GM18519 (cell line): ENCODE results near the gene FAR2.

Experiments used
- ATAC-seq: cut with Tn5 transposase; IDR thresholded peaks from one replicate; pipeline ENCODE4 v1.9.1; 2021; ENCODE audit warnings: mild to moderate bottlenecking, moderate library complexity; ENCODE audit not compliant: unreplicated experiment, low FRiP score

Gene FAR2

DNA sequence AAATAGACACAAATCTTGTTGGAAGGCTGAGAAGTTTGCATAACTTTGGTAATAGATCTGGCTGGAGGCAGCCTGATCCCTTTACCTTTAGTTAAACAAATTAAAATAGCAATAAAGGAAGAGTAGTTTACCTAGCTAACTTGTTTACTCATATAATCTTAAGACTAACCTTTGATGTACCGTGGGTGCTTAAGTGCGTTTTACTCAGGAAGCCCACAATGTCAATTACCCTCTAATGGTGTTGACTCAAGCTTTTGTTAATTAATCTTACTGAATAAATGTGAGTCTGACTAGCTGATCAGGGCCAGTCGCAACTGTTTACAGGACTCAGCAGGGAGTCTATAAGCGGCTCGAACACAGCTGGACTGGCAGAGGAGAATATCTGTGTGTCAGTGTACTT is 51.5 kb downstream of the FAR2 start:
- ATAC-seq: no peak

DNA sequence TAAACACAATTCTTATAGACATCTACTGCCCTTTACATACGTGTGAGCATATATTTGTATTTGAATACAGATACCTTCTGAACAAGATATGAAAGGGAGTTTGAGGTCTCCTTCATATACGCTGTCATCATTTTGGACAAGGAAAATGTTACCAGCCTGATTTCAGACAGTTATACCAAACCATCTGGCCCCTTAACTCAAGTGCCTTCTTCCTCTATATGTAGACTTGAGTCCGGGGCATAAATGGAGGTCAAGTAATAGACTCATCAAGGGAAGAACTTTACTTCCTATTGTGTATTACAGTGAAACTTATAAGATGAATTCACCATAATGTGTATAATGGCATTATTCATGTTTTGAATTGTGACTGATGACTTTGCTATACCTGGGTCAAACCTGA is 52.2 kb downstream of the FAR2 start:
- no peak for ATAC-seq

GRCh38 chr12:29201746-29202145 is 52.7 kb downstream of the FAR2 start:
- ATAC-seq: no peak

GRCh38 chr12:29204521-29204920 is 55.4 kb downstream of the FAR2 start:
- ATAC-seq: no peak

DNA sequence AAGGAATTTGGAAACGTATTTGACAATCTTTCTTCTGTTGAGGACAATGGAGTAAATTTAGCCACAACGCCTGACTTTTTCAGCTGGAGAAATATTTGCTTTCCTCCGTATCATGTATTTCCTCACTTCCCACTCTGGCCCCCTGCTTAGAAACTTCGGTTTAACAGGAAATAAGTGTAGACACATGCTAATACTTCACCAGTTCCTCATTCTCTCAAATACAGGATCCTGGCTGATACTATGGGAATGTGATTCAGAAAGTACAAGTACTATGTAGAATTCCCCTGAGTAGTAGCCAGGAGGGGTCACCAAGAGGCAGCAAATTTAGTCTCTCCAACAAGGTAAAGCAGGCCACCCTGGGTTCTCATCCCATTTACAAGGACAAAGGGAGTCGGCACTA is 58.0 kb downstream of the FAR2 start:
- ATAC-seq: no peak

GRCh38 chr12:29208060-29208459 is 59.0 kb downstream of the FAR2 start:
- ATAC-seq: no peak

DNA sequence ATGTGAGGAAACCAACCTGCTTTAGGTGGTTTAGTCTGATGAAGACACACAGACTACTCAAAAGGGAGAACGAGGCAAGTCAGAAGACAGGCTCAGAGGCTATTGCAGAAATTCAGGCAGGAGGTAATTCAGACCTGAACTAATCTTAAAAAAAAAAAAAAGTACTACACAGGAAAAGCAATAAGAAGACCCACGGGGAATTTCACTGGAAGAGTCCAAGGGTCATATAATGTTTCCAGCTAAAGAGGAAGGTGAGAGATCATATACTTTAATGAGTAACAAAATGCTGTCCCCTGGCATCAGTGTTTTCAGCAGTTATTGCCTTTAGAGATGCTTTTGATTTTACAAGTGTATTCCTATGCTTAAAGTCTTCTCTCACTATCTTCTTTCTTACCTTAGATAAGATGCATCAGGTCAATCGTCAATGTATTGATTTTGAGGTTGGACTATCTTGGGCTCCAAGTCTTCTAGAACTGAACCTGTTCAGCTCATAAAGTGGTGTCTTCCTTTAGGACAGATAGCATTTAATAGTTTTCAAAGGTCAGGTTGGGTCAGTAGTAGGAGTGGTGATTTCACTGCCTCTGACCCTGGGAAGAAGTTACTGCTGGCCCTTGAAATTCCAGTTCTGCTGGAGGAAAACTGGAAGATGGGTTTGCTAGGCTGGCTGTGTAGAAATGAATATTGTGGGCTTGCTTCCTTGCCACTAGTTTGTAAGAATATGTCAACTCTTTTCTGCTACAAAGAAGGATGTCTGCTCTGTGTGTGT is 60.0 kb downstream of the FAR2 start:
- no peak for ATAC-seq

- no peak for ATAC-seq
Observed at GRCh38 chr12:29211696-29212095, 62.6 kb downstream of the FAR2 start.

GRCh38 chr12:29212682-29213403 is 63.8 kb downstream of the FAR2 start:
- no peak for ATAC-seq

- ATAC-seq: no peak
Observed at GRCh38 chr12:29216266-29216665, 67.2 kb downstream of the FAR2 start.

DNA sequence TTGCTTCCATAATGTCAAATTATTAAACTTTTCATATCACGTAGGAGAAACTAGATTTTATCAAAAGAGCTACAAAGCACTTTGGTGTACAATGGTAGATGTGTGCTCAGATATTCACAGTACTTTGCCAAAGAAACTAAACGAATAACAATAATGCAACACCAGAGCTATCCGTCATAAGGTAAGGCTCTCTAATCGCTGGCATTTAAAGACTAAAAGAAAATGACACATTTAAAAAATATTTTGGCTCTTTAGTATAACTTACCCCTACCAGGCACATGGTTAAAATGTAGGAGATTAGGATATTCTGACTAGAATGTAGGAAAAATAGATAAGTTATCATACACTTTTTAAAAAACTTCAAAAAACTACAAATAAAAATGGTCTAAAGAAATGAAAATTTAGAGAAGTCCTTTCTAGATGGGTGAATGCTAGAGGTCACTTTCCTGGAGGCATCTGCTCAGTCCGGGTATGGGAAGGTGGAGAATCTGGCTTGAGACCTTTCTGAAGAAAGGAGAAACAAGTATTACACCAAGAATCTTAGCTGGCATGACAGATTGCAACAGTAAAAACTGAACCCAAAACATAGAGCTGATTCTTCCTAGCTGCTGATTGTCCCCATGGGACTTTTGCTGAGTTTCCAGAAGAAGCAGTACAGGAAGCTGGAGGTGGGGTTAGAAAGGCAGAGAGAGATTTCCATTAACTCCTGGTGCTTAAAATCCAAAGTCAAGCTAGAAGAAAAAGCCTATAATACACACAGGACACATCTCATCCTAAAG is 67.9 kb downstream of the FAR2 start:
- no peak for ATAC-seq

- ATAC-seq: no peak
Observed at GRCh38 chr12:29220632-29221336, 71.7 kb downstream of the FAR2 start.

DNA sequence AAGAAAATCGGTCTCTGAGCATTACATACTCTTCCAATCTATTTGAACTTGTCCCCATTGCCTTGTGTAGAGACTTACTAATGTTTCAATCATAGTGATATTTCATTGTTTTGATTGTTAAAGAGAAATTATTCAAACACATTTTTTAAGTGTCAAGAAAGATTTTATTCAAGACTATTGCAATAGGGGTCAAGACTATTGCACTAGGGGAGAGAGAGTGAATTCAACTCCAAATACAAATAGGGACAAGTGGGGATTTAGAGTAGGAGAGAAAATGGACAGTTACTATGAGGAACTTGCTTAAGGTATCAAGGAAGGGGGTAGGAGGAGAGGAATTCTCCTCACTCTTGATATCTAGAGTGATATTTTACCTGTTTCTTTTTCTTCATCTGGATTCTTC is 73.1 kb downstream of the FAR2 start:
- ATAC-seq: no peak

GRCh38 chr12:29223426-29223825 is 74.3 kb downstream of the FAR2 start:
- ATAC-seq: no peak

- no peak for ATAC-seq
Observed at GRCh38 chr12:29223956-29224543, 75.0 kb downstream of the FAR2 start.

- ATAC-seq: no peak
Observed at GRCh38 chr12:29224572-29224971, 75.5 kb downstream of the FAR2 start.

- ATAC-seq: no peak
Observed at GRCh38 chr12:29225834-29226233, 76.8 kb downstream of the FAR2 start.

DNA sequence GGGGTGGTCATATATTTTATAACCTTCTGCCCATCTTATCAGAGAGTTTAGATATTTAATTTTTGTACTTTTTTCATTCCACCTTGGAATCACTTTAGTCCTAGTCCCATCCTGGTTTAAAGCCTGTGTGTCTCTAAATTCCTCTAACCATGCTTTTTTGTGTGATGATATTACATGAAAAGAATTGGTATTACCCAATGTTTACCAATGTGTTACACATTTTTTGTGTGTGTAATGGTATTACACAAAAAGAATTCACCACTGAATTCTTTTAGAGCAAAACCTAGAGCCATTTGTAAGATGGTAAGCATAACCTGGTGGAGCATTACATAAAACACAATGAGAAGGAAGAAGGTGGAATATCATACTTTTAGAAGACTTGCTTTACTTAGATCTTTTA is 77.5 kb downstream of the FAR2 start:
- ATAC-seq: no peak

DNA sequence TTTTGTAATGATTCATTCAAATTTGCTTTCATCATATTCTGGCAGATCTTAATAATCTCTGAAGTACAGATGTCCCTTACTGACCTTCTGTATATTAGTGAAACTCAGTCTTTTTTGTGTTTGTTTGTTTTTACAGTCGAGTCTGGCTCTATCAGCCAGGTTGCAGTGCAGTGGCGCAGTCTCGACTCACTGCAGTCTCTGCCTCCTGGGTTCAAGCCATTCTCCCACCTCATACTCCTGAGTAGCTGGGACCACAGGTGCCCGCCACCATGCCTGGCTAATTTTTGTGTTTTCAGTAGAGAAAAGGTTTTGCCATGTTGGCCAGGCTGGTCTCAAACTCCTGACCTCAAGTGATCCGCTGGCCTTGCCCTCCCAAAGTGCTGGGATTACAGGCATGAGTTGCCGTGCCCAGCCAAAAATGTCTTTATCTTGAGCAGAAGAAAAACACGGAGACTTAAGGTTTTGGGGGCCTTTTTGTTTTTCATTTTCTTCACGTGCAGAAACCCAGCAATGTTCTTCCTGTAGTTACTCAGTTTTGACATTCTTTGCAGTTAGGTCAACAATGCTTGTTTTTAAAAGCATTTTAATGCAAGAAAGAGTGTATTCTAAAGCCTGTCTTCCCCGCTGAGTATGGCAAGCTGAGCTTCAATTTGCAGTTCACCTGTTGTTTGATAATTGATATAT is 79.5 kb downstream of the FAR2 start:
- no peak for ATAC-seq

DNA sequence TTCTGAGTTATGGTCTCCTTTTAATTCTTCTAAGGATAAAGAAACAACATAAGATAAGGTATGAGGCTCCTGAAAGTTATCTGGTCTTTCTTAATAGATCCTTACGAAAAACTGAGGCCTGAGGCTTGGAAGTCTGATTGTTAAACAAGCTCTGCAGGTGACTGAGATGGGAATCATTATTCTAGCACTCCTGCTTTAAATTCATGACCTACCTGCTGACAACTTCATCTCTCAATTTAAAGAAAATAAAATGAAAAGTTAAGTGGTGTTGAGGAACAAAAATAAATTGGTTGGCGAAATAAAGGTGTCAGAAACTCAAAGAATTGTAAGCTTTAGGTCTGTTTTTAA is 80.1 kb downstream of the FAR2 start:
- no peak for ATAC-seq
